Measurements from ENCODE around the gene MBNL2. TPM values are rescaled to one million over a fixed set of nuclear protein-coding genes. Genes with fewer than 3 reads are reported as not detected.
A peak's percentile ranks its signal among the peaks of the same experiment; 100 is the strongest.
"Not testable (repeated sequence)": the region's sequence is repeated elsewhere in the genome, so short reads cannot be mapped to it uniquely, and the experiment has no call there.

MBNL2 gene
- total RNA-seq, 1 experiment from 2014 or later, result 33.2 TPM

DNA sequence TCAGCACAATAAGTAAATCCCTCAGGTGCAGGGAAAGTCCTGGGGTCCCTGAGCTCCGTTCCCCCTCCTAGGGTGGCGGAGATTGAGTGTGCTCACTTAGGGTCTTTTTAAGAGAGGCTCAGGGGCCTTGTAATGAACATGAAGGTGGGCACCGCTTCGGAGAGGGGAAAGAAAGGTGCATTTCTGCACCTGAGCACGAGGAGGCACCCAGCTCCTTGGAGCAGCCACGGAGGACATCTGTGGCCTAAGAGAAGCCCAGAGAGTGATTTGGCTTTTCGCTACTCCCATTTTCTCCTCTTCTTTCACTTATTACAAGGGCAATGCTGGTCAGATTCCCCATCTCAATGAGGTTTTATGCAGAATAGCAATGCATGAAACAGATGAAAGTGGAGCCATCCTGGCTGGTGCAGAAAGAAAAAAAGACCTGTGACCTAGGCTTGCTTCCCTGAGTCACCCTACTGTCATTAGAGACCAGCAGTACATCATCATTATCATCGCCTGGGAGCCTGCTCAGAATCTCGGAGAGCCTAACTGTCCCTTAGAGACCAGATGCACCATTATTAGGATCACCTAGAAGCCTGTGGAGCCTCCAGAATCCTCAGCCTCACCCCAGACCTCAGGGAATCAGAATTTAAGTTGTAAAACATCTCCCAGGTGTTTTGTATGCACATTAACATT is 125.3 kb downstream of the MBNL2 start:
- DNase-seq (ENCODE audit: low read depth), result no peak

DNA sequence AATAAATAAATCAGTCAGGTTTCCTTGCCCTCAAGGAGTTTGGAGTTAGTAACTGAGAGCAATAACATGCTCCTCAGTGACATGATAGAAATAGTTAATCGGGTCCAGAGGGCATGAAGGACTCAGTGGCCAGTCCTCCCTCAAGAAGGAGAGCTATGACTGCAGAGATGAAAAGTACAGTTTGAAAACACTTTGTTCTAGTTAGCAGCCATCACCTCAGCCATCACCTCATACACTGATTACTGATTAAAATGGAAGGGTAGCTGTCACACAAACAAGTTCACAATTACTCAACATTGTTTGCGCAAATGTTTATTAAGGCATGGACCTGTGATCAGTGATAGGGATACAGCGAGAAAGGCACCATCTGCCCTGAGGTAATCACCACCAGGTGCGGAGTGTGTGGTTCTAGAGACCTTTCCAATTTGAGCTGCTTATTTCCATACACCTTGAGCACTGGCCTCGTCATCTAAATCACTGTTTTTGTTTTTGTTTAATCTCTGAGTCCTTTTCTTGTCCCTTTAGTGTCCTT is 126.5 kb downstream of the MBNL2 start:
- DNase-seq (ENCODE audit: low read depth), result no peak

DNA sequence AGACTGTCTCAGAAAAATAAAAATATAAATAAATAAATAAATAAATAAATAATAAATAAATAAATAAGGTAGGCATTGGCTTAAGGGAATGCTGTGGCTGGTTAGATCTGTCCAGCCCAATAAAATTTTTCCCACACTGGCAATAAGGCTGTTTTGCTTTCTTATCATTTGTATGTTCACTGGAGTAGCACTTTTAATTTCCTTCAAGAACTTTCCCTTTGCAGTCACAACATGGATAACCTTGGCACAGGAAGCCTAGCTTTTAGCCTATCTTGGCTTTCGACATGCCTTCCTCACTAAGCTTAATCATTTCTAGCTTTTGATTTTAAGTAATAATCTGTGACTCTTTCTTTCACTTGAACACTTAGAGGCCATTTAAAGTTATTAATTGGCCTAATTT is 129.9 kb downstream of the MBNL2 start:
- DNase-seq (ENCODE audit: low read depth), result not testable (repeated sequence)

DNA sequence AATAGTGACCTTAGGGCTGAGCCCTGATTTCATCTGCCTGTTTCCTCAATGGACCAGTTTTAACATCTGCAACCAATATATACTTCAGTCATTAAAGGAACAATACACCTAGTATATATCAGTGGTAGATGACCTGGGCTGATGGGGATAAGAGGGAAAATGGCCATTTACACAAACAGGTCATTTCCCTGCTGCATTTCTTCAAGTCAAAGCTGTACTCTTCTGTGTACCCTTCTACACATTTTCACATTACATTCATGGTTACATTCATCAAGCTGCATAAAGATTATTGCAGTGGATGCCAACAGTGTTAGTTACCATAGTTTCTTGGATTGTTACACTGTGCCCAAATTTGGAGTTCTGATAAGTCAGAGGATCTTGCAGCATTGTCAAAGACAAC is 130.7 kb downstream of the MBNL2 start:
- no peak for DNase-seq (ENCODE audit: low read depth)

DNA sequence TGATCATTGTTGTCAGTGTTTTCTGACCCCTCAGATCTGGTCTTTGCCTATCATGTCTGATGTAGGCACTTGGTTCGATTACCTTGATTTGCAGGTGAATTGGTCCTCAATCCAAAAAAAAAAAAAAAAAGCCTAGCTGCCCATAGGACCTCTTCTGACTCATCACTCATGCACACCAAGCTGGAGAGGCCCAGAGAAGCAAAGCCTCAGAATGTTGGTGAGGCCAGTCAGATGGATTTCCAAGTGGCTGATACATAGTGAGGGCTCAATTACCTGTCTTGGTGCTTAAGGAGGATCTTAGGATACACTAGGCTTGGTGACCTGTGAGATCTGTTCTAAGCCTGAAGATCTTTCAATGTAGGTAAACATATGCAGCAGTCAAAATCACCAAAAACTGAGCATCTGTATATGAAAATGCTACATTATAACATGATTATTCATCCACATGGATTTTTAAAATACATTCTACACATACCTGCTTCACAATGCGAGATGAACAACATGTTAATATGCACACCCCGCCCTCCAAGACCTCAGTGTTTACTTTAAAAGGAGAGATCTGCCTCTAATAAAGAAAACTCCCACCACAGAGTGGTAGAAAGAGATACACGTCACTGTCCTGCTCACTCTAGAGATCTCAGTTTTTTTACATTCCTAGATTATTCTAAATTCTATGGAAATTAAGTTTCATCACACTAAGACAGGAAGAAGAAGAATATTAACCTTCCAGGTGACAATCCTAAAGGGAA is 132.0 kb downstream of the MBNL2 start:
- DNase-seq (ENCODE audit: low read depth), result no peak

DNA sequence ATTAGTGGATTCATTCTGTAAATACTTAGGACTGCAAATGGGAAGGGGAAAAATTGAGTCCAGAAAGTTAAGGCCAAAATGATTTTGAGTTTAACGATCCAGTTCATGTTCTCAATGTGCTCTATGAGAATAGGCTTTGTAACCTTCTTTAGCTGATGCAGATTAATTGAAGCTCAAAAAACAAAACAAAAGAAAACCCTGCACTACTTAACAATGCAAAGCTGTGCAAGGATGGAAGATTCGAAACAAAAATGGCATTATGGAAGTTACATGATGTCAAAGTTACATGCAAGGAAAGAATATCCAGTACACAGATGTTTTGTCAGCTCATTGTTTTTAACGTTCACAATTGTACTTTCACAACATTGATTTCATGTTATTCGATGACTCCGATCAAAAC is 132.7 kb downstream of the MBNL2 start:
- DNase-seq (ENCODE audit: low read depth), result no peak

DNA sequence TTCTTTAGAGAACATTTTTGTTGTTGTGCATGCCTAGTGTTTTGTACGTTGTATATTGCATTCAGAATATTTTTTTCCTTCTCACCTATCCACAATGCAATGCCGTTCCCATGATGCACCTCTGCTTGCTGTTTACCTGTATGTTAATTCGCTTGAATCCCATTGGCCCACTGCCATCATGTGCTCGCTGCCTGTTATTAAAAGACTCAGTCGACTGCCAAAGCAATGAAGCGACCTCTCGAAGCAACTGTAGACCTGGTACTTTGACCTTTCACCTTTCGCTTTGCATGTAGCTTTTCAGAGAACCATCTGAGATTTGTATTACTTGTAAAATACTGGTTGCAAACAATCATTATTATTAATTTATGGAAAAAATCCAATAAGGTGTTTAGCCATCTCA is 134.5 kb downstream of the MBNL2 start:
- no peak for DNase-seq (ENCODE audit: low read depth)

DNA sequence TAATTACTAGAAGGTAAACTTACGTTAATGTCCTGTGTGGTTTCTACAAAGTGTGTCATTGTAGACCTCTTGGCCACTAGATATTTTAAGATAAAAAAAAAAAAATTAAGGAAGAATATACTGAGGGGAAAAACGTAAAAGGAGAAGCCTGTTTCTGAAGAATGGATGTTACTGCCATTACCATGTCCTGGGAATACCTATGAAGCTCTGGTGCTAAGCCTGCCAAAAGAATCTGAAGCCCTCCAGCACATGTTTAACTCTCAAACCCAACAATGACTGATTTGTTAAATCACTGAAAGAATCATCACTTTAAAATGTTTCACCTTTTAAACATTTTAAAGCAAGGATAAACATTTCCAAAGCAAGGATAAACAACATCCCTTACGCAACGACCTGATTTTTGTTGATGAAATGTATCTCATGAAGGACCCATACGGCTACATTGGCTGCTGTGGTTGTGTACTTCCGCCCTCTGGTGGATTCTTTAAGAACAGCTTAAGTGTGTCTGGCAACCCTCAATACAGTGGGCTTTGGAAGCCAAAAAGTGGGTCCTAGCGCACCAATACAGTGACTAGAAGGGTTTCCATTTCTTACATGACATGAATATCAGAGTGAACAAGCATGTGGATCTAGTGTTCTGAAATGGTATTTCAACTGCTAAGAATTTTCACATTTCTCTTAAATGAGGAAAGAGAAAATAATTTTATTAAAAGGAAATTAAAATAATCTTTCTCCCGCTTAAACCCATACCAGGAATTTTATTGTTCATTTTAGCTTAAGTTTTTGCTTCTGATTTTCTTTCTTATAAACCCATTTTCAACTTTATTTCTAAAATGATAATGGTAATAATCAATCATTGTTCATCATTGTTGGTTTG is 137.3 kb downstream of the MBNL2 start:
- DNase-seq (ENCODE audit: low read depth), result peak; percentile 45

DNA sequence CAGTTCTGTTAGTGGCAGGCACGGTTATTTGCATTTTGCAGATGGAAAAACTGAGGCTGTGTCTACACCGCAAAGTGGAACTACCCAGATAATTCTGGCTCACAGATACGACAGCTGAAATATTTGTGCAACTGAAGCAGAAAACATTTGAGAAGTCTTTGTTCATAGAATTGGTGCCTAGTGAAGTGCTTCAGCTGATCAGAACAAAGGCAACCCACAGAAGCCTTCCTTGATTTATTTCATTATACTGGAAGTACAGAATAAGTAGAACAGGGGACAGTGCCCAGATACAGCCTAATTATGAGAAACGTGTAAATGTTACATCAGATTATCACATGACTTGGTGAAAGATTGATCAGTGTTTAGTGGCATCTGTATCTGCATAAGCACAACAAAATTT is 138.5 kb downstream of the MBNL2 start:
- DNase-seq (ENCODE audit: low read depth), result no peak

DNA sequence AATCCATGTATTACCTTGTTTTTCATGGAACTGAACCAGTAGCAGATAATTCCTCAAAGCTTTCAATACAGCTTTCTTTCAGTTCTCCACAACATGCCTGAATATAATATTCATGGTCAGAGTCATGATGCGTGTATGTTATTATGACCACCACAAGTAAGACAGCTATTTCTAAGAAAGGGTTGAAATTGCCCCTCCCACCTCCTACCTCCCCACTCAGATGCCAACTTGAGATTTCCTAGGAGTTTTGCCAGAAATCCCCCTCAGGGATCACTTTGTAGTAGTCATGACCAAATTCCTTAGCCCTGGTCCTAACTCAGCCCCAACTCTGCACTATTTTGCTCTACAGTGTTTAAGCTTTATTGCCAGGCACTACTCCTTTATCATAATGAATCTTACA is 141.9 kb downstream of the MBNL2 start:
- DNase-seq (ENCODE audit: low read depth), result no peak

DNA sequence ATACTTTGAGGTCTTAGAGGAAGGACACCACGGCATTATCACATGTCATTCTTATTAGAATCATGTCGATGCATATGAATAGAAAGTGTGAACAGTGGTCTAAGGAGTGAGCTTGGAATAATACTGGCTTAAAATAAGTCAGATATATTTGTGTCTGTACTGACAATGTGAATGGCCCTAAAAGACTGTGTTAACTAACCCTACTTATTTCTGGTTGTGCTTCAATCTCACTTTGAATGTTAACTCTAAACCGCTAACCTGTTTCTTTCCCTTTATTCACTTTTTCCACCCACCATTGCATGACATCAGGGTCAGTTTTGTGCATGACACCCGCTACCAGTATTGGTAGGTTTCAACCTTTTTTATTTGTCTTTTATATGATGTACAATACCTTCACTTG is 142.7 kb downstream of the MBNL2 start:
- no peak for DNase-seq (ENCODE audit: low read depth)

DNA sequence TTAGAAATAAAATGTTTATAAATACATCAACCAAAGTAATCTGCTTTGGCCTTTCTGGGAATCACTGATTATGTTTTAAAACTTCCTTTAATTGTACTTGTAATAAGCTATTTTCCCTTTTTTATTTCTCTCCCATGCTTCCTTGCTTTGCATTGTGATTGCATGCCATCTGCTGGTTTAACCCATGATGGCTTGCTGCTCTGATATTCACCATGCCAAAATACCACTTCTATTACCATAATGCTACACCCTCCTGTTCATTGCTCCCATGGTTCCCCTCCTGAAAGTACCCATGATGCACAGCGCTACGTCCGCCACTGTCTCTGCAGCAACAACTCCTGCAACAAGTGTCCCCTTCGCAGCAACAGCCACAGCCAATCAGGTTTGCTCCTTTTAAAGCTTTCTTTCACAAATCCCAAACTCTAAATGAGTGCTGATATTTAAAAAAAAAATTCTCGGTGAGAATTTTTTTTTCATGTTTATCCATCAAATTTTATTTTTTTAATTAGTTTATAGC is 144.1 kb downstream of the MBNL2 start:
- no peak for DNase-seq (ENCODE audit: low read depth)

DNA sequence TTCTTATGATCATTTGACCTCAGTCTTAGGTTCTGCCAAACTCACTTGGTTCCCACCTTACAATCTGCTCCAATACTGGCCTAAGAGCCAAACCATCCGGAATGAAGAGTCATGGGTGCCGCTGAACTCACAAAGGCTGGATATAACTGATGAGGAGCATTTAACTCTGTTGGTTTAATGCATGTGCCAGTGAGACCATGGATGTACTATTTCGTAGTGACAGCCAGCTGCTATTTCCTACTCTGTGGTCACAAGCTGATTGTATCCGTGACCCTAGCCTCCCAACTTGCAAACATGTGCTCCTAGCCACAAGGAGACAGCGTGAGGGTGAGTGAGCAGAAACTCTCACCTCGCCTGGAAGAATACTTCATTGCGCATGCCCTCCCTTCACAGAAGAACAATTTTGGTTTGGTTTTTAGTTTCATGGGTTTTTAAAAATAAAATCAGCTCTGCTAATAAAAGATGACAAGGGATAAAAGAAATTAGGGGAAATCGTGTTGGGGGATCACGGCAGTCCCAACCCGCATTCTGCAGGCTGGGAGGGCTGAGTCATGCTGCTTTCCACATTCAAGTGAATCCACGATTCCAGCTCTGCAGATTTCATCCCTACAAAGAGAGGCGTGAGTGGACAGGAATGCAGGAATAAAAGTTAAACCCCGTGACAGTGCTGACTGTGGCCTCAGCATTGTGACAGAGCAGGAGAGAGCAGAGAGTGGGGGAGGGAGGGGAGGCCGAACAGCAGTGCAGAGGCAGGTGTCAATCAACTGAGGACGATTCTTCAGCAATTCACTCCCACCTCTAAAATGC is 145.1 kb downstream of the MBNL2 start:
- DNase-seq (ENCODE audit: low read depth), result peak; percentile 6

DNA sequence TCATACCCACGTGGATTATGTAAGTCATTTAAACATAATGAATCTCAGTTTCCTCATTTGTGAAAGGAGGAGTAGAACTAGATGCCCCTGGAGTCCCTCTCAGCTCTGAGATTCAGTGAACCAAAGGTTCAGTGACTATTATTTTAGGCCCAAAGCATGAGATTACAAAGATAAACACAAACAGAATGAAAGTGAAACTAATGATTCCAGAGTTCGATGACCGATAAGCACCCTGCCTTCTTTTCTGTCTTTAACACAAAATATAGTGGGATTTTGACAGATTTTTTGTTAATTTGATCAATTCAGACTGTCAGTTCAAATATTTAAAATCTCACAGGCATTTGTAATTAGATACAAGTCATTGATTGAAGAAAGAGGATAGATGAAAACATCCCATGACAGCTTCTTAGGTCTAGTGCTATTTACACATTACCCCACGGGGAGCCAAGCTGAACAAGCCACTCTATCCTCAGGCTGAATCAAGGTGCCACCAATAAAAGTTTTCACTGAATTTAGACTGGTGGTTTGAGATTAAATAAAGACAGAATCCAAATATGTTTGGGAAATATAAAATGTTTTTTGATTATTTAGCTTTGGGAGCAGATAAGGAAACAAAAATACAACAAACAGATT is 147.2 kb downstream of the MBNL2 start:
- no peak for DNase-seq (ENCODE audit: low read depth)

DNA sequence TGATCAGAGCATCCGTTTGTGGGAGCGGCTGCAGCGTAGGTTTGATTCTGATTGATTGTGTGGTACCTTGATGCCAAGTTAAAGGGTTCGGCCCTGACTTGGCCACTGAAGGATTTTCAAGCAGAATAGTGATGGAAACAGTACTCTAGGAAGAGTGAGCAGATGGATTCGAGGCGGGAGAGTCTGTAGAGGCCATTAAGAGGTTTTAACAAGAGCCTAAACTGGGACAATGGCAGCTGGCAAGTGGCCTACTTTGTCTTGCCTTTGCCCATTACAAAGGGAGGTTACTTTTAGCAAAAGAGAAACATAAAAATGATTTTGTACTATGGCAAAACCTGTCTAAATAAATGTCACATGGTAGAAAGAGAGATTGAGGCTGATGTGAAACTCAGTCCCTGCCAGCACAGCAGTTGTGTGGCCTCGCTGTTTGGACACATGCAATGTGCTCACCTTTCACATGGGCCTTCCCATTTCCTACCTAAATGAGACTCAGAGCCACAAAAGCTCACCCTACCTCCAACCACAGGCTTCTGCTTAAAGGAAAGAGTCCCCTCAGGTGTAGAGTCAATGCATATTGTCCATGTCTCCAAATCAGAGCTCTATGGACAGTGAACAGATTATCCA is 149.5 kb downstream of the MBNL2 start:
- DNase-seq (ENCODE audit: low read depth), result no peak

DNA sequence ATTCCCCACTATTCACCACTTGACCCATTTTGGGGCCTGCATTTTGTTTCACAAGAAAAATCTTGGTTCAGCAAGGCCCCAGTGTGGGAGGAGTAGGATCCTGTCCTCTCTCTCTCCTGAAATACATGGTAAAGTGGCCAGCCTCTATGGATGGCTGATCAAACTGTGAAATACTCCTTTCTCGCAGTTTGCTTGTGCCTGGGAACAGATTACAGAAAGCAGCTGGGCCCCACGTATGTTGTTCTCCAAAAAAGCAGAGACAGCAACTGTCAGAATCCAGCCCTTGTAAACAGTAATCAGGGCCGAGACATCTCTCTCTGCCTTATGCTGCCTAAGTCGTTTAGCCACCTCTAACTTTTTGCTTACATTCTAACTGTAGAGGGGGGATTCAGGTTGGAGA is 150.8 kb downstream of the MBNL2 start:
- DNase-seq (ENCODE audit: low read depth), result no peak

DNA sequence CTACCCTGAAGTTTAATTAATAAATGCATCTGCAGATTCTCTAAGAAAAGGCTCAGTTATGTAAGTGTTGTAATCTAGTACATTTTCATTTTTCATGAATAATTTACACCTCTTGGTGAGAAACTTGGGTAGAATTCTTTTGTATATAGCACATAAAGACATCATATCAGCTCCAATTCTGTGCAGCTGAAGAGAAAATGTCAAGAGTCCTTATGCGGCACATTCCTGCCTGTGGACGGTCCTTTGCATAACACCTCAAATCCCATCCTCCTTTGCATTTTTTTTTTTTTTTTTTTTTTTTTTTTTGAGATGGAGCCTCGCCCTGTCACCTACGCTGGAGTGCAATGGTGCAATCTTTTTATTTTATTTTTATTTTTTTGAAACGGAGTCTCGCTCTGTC is 151.7 kb downstream of the MBNL2 start:
- no peak for DNase-seq (ENCODE audit: low read depth)

DNA sequence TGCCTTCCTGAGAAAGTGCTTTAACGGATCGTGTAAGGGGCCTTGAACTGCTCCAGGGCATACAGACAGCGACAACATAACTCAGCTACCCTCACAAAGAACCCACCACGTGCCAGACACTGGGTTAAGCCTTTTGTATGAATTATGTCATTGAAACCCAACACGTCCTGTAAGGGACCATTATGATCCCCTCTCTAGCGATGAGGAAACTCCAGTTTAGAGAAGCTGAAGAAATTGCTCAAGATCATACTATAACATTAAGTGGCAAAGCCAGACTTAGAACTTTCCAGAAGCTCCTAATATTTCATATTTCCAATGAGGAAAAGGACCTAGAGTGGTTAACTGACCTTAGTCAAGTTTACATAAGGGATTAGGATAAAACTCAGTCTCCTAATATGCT is 154.8 kb downstream of the MBNL2 start:
- no peak for DNase-seq (ENCODE audit: low read depth)

DNA sequence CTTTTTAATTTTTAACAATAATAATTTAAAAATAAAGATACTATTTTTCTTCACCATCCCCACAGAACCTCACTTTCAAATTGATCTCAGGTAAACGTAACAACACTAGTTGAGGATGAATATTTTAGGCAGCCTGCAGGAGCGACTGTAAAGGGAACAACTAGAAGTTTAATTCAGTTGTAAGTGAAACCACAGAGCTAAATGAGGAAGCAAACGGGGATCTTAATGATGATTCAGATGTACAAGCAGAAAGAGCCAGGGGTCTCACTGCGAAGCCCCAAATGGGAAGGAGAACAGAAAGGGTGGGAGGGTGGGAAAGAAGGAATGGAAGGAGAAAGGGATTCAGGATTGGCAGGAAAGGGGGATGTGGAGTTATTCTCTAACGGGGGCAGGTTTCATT is 157.3 kb downstream of the MBNL2 start:
- DNase-seq (ENCODE audit: low read depth), result no peak

DNA sequence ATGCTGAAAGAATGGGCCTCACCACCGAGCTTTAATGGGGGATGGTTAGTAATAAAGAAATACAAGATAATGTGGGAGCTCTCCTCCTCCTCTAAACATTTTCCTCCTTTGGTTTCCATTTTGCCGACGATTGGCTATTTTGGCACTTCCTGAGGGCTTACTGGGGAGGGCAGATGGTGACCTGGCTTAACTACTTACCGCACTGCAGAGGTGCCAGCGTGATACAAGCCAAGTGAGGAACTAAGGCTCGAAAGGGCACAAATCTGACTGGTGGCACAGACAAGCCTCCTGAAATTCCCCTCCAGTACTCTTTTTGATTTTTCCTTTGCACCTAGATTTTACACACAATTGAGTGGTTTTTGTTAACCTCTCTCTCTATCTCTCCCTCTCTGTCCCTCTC is 158.6 kb downstream of the MBNL2 start:
- DNase-seq (ENCODE audit: low read depth), result no peak

All from Daoy (cell line).